Umbilical cord (tissue), 2 donors: ENCODE data around the gene NCOR2. TPM values are rescaled to one million over a fixed set of nuclear protein-coding genes. Genes with fewer than 3 reads are reported as not detected.

ENCODE experiments used
- DNase-seq: peaks from one replicate; pipeline ENCODE4 v3.0.0-alpha.2; 2015; ENCODE audit warnings: low spot score
- total RNA-seq: library from RNA; depleted of rRNA; stranded (reverse); fragments of >200 nt; gene quantifications from one replicate; pipeline ENCODE4 v1.2.3, GENCODE V29; 2014; ENCODE audit warnings: low replicate concordance; ENCODE audit not compliant: insufficient read depth

NCOR2 gene
- total RNA-seq, 1 donor from 2014 or later: 129 TPM

DNA sequence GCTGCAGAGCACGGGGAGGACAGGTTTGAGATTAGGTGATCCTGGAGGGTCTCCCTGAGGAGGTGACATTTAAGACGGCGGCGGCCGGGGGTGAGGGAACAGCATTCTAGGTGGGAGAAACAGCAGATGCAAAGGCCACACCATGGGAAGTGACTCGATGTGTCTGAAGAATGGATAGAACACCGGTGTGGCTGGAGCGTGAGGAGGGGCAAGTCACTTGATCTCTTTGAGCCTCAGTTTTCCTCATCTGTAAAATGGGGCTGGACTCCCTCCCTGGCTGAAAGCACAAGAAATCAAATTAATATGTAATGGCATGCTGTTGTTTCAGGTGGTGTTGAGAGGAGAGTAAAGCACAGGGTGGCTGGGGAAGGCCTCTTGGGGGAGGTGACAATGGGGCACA lies 10.0 kb upstream of the NCOR2 start:
- no peak for DNase-seq

DNA sequence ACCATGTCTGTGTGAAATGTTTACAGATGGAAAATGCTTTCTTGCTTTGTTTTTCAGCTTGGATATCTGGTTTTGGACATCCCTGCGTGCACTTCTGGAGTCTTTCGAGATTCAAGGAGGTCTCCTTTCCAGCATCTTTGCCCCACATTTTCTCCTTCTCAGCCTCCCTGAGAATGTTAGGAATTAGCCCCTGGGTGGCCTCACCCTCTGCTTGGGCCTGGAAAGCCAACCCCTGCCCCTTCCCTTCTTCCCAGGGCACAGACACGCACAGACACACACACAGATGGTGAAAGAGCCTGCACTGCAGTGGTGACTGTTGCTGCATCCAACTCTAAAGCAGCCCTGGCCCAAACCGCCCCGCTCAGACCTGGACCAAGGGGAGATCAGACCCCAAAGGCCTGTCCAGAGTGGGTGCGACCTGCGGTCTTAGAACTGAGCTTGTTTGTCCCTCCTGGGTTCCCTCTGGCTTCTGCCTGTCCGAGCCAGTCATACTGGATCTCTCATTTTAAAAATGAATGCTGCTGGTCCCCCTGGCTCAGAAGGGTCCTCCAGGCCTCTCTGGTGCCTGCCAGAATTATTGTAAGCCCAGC lies 8.7 kb upstream of the NCOR2 start:
- no peak for DNase-seq

DNA sequence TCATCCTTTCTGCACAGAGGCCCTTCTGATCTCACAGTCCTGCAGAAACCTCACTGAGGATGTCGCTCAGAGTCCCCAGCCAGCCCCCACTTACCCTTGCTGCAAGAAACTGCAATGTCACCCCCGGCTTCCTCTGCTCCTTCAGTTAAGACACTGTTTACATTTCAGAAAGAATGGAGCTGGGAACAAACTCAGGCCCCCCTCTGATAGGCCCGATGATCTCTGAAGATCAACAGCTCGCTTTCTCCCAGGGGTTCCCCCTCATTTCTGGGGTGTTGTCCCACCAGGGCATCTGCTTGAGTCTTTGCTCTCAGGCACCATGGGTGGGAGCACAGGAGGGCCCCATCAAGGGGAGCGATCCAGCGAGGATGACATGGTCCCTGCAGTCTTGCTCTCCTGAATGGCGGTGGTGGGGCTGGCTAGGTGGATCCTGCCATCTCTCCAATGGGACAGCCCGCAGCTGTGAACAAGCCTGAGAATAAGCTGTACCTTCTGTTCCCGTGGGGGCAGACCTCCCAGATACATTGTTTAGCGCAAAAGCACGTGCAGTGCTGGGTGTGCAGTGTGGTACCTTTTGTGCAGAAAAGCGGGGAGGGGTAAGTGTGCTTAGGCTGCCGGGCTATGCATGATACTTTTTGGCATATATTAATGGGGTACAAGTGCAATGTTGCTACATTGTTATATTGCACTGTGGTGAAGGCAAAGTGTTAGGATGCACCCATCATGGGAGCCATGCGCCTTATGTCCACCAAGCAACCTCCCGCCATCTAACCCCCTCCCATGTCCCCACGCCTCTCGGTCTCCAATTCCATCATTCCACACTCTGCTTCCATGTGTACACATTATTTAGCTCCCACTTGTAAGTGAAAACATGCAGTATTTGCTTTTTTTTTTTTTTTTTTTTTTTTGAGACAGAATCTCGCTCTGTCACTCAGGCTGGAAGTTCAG lies 6.7 kb upstream of the NCOR2 start:
- no peak for DNase-seq

DNA sequence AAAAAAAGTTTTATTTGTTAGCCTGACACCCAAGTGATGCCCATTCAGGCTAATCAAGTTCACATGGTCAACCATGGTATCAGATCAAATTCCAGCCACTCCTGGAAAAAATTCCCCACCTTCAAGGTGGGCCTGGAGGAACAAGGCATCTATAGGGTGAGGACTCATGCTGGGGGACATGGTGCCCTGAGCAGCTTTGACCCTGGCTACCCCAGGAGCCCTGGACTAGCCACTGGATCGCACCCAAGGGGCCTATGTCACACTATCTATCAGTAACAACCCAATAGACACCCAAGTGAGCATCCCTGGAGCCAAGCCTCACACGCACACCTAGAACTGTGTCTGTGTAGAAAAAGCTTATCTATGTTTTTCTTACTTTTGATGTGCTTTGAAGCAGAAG lies 4.1 kb upstream of the NCOR2 start:
- DNase-seq: no peak

DNA sequence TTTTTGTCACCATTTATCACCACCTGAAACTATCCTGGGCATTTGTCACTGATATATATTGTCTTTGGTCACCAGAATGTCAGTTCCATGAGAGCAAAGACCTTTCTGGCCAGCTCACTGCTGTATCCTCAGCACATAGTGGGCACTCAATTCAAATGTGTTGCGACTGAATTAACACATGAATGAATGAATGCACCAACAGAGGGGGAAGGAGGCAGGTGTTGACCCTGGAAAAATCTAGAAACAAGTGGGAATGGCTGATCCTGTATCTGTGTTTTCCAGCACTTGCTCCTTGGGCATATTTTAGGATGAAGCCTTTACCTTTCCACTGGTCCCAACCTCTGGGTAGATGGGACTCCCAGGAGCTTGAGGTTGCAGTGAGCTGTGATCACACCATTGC lies 3.4 kb upstream of the NCOR2 start:
- no peak for DNase-seq

DNA sequence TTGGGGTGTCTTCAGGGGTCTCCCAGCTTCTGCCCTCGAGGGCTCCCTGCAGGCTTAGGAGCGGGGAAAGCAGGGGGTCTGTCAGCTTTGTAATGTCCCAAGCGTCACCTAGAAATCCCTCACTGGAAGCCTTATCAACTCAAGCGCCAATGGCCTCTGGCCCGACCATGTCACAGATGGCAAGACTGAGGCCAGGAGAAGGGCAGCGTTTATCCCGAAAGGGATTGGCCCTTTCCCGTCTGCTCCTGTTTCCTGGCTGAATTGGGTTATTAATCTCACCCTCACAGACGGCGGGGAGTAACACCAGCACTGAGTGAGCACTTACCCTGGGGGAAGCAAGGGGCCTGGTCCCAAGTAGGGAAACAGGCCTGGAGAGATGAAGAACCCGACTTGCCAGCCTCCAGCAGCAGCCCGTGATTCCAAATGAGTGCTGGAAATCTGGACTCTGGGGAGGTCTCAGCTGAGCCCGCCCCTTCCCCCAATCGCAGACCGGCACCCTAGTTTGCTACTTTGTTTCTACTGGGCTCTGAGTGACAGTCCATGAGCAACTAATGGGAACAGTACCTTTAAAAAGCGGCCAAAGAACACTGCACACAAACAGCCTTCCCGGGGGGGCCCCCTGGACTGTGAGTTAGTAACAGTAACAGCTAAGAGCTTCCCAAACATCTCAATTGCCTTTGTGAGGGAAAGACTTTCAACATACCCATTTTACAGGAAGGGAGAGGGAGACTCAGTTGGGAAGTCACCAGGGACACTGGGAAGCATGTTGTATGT lies 2.1 kb upstream of the NCOR2 start:
- DNase-seq: no peak

DNA sequence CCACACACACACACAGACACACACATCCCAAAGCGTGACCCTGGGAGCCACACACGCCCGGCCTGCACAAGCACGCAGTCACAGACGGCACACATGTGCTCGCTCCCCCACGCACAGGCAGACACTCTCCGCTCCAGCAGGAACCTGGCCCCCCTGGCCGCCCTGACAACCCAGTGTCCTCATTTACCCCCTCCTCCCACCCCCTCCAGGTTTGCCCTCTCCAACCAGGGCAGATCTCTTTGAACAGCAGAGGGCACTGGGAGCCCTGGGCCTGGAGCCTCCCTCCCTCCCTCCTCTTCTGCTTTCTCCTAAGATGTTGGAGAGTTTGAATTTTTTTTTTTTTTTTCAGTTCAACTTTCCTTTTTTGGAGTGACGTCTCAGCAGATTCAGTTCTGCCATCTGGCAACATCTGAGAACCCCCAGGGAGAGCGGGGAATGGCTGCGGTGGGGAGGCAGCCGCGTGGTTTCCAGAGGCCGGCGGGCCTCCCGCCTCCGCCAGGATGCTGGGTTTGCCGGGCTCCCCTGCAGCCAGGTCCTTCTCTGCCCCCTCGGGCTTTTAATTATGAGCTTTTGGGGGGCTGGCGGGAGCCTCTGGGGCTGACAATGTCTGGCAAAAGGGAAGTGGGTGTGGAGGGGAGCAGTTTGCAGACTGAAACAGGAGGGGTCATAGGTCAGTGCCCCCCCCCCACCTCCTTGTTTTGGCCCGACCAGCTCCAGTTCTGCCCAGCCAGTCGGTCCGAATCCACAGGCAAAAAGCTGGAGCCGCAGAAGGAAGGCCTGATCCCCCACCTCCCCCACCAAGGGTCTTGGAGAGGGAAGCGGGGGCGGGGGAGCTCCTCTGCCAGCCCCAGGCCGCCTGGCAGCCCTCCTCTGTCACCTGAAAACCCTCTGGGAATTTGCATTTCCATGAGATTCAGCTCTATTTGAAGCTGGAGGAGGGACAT lies 1.3 kb upstream of the NCOR2 start:
- peak; percentile 95 for DNase-seq

DNA sequence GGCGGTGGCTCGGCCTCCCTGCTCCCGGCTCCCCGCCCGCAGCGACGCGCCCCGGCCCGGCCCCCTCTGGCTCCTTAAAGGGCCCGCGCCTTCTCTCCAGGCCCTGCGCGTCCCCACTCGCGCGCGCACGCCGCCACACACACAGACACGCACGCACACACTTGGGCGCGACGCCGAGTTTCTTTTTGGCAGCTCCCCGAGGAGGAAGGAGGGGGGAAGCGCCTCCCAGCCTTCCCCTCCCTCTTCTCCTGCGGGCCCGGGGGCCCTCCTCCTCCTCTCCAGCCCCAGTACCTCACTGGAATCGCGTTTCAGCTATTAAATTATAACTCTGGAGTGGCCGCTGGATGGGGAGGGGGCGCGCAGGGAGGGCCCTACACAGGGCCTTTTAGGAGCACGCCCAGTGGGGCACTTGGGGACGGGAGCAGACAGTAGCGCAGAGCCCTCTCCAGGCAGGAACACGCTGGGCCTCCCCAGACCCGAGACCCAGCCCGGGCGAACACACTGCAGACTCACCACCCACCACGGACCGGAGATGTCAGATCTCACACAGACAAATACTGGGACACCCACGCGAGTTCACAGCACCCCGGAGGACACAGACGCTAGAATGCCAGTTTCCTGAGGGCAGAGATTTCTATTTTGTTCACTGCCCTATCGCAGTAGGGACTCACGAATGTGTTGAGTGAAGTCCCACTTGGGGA lies 411 bp upstream of the NCOR2 start:
- DNase-seq: peak; percentile 97

DNA sequence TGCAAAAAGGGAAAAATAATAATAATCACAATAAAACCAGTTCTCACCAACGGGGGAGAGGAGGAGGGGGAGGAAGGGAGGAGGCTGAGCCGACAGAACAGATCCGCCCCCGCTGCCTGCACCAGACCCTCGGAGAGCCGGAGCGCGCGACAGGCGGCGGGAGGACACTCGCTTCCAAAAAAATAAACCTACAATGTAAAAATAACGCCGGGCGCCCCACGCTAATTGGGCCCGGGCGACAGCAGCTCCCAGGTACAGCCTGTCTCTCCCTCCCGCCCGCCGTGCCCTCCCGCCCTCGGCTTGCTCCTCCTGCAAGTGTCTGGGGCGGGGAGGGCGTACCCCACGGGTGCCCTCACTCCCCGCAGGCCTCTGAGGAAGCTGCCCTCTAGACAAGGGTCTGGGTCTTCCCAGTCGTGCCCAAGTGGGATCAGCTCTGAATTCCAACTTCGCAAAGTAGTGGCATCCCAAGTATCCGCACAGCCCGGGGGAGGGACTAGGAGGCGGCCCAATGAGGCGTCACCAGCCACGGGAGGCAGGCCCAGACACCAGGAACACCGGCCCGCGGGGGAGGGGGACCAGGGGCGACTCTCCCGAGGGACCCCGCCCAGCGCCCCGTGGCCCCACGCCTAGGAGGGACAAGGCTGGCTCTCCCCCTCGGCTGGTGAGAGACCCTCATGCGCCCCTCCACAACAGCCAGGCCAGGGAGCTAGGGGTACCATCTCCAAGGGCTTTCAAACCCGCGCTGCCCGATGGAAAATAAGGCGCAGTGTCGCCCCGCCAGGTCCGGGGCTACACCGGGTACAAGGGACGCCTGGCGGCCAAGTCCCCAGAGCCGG lies 1.0 kb downstream of the NCOR2 start:
- DNase-seq: peak; percentile 93

DNA sequence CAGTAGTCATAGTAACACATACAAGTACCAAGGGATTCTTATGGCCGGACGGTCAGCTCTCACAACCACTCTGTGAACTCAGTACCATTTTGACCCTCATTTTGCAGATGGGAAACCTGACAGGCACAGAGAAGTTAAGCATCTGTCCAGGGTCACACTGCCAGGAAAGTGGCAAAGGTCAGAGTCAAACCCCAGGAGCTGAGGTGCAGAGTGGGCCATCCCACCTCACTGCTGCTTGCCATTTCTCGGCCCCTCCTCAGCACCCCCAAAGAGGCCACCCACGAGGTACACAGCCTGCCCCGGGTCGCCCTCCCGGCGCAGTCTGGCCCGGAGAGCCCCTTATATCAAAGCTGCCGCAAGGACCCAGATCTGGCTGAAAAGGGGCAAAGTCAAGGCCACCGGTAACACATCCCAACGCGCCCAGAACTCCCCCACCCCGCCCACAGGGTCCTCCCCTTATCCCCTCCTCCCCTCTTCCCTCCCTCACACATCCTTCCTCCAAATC lies 1.7 kb downstream of the NCOR2 start:
- no peak for DNase-seq

DNA sequence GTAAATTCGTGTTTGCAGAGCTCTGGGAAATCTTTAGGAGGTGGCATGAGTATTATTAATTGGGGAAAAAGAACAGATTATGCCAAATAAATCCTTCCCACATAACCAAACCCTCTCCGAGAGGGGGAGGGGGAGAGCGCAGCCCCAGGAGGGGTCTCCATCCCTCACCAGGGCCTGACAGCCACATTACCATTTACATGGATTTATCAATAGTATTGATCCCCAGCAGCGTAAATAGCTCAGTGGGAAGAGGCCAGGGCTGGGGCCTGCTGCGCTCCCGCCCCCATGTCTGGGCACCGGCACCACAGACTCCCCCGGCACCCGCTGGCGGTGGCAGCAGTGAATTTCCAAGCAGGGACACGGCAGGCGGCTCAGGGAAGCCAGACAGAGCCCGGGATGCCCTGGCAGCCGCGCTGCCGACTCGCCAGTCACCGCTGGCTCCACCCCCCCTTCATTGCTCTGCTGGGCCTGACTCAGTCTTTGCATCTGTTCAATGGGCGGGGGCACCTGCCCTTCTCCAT lies 2.4 kb downstream of the NCOR2 start:
- DNase-seq: no peak

DNA sequence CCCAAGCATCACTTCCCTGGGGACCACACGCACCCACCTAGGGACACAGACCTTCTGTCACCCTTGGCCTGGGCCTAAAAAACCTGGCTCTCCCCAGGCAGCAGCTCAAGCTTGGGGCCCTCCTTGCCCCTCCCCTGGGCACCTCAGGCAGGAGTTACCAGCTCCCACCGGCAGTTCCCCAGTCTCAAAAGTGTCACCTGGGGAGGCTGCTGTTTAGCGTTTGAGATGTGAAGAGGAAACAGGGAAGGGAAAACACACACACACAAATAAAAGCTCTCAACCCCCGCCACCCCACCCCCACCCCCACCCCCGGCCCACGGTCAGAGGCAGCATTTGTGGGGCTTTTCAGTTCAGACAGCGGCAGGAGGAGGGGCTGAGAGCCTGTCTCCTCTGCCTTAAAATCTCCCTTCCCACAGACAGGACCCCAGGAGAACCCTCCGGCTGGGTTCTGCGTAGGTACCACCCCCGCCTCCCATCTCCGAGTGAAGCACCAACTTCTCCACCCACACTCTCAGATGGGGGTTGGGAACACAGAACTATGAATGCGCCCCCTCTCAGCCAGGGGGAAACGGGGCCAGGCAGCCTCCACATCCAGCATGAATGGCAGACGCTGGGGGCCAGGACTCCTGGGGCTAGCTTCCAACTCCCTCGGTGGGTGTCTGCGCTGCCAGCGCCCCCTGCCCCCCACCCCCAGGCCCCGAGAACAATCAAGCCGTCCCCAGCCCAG lies 3.0 kb downstream of the NCOR2 start:
- no peak for DNase-seq

DNA sequence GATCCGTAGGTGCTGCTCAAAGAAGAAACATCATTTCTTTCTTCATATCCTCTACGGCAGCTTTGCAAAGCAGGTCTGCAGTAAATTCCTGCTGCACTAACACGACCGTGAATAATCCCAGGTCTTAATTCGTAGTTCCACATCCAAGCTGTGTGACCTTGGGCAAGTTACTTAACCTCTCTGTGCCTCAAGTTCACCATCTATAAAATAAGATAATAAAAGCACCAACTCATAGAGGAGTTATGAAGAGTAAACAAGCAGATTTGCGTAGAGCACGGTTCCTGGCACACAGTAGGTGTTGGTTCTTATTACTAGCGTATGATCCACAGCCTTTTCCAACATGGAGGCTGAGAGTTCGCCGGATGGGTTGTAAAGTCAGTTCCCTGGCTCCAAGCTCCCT lies 3.6 kb downstream of the NCOR2 start:
- no peak for DNase-seq

DNA sequence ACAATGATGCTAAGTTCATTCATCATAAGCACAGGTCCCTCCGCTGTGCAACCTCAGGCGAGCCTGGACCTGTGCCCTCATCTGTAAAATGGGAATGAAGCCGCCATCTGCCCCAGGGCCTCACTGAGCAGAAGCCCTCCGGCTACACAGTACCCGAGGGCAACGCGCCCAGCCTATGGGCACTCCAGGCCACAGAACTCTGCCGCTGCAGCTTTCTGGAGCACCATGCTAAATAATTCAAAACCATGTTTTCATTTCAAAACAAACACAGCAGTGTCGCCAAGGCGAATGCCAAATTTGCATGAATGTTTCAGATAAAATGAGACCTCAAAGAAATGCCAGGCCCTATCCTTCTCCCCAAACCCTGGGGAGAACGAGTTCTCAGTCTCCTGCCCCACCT lies 4.0 kb downstream of the NCOR2 start:
- DNase-seq: no peak

DNA sequence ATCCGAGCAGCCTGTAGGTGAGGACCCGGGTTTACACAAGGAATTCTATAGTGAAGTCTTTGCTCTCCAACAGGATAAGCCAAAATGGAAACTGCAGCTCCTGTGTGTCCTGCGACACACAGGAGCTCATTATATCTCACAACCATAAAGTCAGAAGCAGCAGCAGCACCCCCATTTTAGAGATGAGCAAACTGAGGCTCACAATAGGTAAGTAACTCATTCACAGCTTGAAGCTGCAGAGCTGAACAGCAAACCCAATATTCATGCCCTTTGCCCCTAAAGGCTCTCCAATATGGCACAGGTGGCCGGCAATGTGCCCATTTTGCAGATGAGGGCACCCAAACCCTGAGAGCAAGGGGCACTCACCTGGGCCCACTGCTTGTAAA lies 4.6 kb downstream of the NCOR2 start:
- no peak for DNase-seq

DNA sequence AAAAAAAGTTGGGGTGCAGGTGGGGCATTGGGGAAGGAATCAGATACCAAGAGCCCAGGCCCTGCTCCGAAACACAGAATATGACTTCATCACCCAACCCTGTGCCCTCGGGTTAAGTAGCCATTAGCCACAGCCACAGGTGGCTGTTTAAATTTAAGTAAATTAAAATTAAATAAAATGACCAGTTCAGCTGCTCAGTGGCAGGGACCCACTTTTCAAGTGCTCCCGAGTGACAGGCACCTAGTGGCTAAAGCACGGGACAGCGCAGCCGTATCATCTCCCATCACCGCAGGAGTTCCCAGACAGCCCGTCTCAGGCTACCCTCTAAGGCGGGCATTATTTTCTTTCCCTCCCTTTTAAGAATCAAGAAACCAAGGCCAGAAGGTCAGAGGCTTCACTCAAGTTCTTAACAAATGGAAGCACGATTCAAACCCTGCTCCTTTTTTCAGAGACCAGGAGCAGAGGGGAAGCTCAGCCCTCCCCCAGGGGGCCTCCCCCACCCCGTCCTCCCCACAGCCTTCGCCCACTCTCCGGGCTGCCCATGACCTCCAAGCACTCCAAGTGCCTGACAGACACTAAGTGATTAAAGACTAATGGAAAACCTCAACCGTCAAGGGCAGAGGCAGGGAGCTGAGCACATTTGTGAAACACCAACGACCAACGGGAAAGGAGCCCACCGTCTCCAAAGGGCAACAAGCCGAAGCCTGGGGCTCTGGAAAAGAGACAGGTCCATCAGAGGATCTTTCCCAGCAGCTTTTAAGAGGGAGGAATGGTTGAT lies 5.2 kb downstream of the NCOR2 start:
- no peak for DNase-seq

DNA sequence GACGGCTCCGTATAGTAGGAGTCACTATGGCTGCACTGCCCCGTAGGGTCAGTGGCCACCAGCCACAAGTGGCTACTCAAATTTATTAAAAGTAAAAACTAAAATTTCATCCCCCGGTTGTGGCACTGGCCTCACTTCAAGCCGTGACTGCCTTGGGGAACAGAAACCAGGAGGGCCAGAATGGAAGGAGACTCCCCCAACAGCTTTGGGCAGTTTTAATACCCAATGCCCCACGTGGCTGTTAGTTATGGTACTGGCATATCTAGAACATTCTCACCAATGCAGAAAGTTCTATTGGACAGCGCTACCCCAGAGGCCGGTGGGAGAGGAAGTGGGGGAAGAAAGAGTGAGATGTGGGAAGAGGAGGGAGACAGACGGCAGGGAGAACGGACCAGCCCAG lies 6.2 kb downstream of the NCOR2 start:
- DNase-seq: no peak
